GM23338 (cell line): ENCODE results near the gene SRSF7. TPM values are rescaled to one million over a fixed set of nuclear protein-coding genes. Genes with fewer than 3 reads are reported as not detected.

Experiments used
- ATAC-seq: fragments of 200-7000 bp; cut with Tn5 transposase; 3 replicates; pipeline ENCODE4 v1.9.1; 2020
- DNase-seq: peaks from one replicate; pipeline ENCODE4 v3.0.0-alpha.2; 2015; ENCODE audit warnings: low spot score
- H2AFZ ChIP-seq: fragments of 200-600 bp; sonication (generic); 2 replicates; pipeline ENCODE4 v1.8.0; 2016; ENCODE audit warnings: antibody characterized with exemption, mild to moderate bottlenecking, moderate library complexity
- H3F3A ChIP-seq: fragments of 200-600 bp; sonication (generic); replicated peaks from 2 replicates; pipeline ENCODE4 v1.8.0; 2017; ENCODE audit warnings: antibody characterized with exemption, mixed run types, low read depth
- H3K27ac ChIP-seq: fragments of 200-600 bp; sonication (generic); 2 replicates; pipeline ENCODE4 v1.6.1; 2016; ENCODE audit warnings: low read depth
- H3K27me3 ChIP-seq: fragments of 200-600 bp; sonication (generic); 2 replicates; pipeline ENCODE4 v1.8.0; 2016; ENCODE audit warnings: mild to moderate bottlenecking, mixed run types, moderate library complexity; ENCODE audit not compliant: insufficient read depth
- H3K36me3 ChIP-seq: fragments of 200-600 bp; sonication (generic); 2 replicates; pipeline ENCODE4 v1.8.0; 2016; ENCODE audit warnings: mild to moderate bottlenecking; ENCODE audit not compliant: insufficient read depth
- H3K4me1 ChIP-seq: fragments of 200-600 bp; sonication (generic); 2 replicates; pipeline ENCODE4 v1.8.0; 2016; ENCODE audit warnings: mild to moderate bottlenecking, moderate library complexity; ENCODE audit not compliant: insufficient read depth
- H3K4me2 ChIP-seq: fragments of 200-600 bp; sonication (generic); 2 replicates; pipeline ENCODE4 v1.7.1; 2017; ENCODE audit warnings: mixed run types
- H3K4me3 ChIP-seq: fragments of 200-600 bp; sonication (generic); 2 replicates; pipeline ENCODE4 v1.6.1; 2016; ENCODE audit warnings: mixed run types
- H3K79me2 ChIP-seq: fragments of 200-600 bp; sonication (generic); replicated peaks from 2 replicates; pipeline ENCODE4 v1.8.0; 2017; ENCODE audit warnings: mild to moderate bottlenecking; ENCODE audit not compliant: insufficient read depth
- H3K9me2 ChIP-seq: fragments of 200-600 bp; sonication (generic); 2 replicates; pipeline ENCODE4 v1.8.0; 2017; ENCODE audit not compliant: insufficient read depth
- H4K20me1 ChIP-seq: fragments of 200-600 bp; sonication (generic); replicated peaks from 2 replicates; pipeline ENCODE4 v1.8.0; 2017; ENCODE audit warnings: mild to moderate bottlenecking; ENCODE audit not compliant: insufficient read depth
- H3K27ac Mint-ChIP-seq: 2 replicates; pipeline ENCODE4 v1.8.0; 2020; ENCODE audit warnings: inconsistent platforms, mild to moderate bottlenecking, moderate library complexity, mixed read lengths
- H3K27me3 Mint-ChIP-seq: 3 replicates; pipeline ENCODE4 v1.8.0; 2022; ENCODE audit warnings: low read depth, mild to moderate bottlenecking, moderate library complexity, mixed read lengths, inconsistent platforms; ENCODE audit not compliant: insufficient read depth, poor library complexity
- H3K36me3 Mint-ChIP-seq: 3 replicates; pipeline ENCODE4 v1.8.0; 2021; ENCODE audit warnings: low read depth, mild to moderate bottlenecking, inconsistent platforms, moderate library complexity, mixed read lengths
- H3K4me1 Mint-ChIP-seq: 3 replicates; pipeline ENCODE4 v1.8.0; 2020; ENCODE audit warnings: mild to moderate bottlenecking, inconsistent platforms, mixed read lengths
- H3K4me3 Mint-ChIP-seq: 3 replicates; pipeline ENCODE4 v1.8.0; 2021; ENCODE audit warnings: moderate library complexity, mild to moderate bottlenecking, inconsistent platforms, mixed read lengths
- H3K9me3 Mint-ChIP-seq: 3 replicates; pipeline ENCODE4 v1.8.0; 2020; ENCODE audit warnings: moderate library complexity, mild to moderate bottlenecking, inconsistent platforms, mixed read lengths
- CREB1 ChIP-seq: fragments of 250-450 bp; sonication (Bioruptor Pico); IDR thresholded peaks from 2 replicates; pipeline ENCODE4 v1.5.0; 2020; ENCODE audit warnings: low read depth, mild to moderate bottlenecking, moderate library complexity
- CTCF ChIP-seq, 2 experiments: fragments of 200-600 bp in 1 of 2; sonication (generic) in 1 of 2; conservative IDR thresholded peaks; 2 replicates each; pipeline versions ENCODE4 v1.5.1 to v1.6.1; 2016 to 2017; ENCODE audit warnings: antibody characterized with exemption in 2 of 2, low read depth in 2 of 2, mild to moderate bottlenecking in 2 of 2, moderate library complexity in 1 of 2
- EZH2 ChIP-seq: fragments of 200-600 bp; sonication (generic); IDR thresholded peaks from one replicate; pipeline ENCODE4 v1.8.0; 2017; ENCODE audit warnings: antibody characterized with exemption, mild to moderate bottlenecking, low read depth; ENCODE audit not compliant: unreplicated experiment
- EZH2phosphoT487 ChIP-seq: fragments of 200-600 bp; sonication (generic); IDR thresholded peaks from one replicate; pipeline ENCODE4 v1.8.1; 2018; ENCODE audit warnings: antibody characterized with exemption; ENCODE audit not compliant: unreplicated experiment
- NANOG ChIP-seq: IDR thresholded peaks from 2 replicates; pipeline ENCODE4 v1.6.1; 2016; ENCODE audit warnings: antibody characterized with exemption, borderline replicate concordance
- POLR2AphosphoS5 ChIP-seq: IDR thresholded peaks from 2 replicates; pipeline ENCODE4 v1.6.1; 2016; ENCODE audit warnings: antibody characterized with exemption, low read depth
- ZNF114 ChIP-seq: fragments of 250-450 bp; sonication (Bioruptor Pico); IDR thresholded peaks from 2 replicates; pipeline ENCODE4 v1.5.0; 2020; ENCODE audit warnings: mild to moderate bottlenecking, moderate library complexity
- ZNF462 ChIP-seq: fragments of 250-450 bp; sonication (Bioruptor Pico); IDR thresholded peaks from 2 replicates; pipeline ENCODE4 v1.5.0; 2020; ENCODE audit warnings: mild to moderate bottlenecking, moderate library complexity
- polyA plus RNA-seq: library from polyadenylated mRNA; unstranded; fragments of >200 nt; fragmentation: Nextera tagmentation; extraction: Ambion mirVana; gene quantifications from 2 replicates; pipeline ENCODE4 v1.2.1, GENCODE V29; 2016
- total RNA-seq: library from RNA; depleted of rRNA; stranded (reverse); fragments of >200 nt; shearing (Covaris generic); gene quantifications from 2 replicates; pipeline ENCODE4 v1.2.3, GENCODE V29; 2014

The SRSF7 gene
- total and polyA plus RNA-seq, 2 experiments from 2014 or later, result 251 to 572 TPM

GRCh38 chr2:38720613-38721241 lies 30.4 kb downstream of the SRSF7 start (continued):
- no peak for TF ChIP-seq ZNF462 (CRISPR knock-in tag)
- TF ChIP-seq POLR2AphosphoS5, result no peak
- TF ChIP-seq ZNF114 (CRISPR knock-in tag), result no peak
- TF ChIP-seq CTCF (conservative IDR thresholded peaks at IDR 0.05; ENCODE audit: low read depth in 2 of 2), result no peak
- no peak for TF ChIP-seq EZH2phosphoT487
- no peak for TF ChIP-seq EZH2
- TF ChIP-seq NANOG, result no peak
- no peak for TF ChIP-seq CREB1 (CRISPR knock-in tag)

DNA sequence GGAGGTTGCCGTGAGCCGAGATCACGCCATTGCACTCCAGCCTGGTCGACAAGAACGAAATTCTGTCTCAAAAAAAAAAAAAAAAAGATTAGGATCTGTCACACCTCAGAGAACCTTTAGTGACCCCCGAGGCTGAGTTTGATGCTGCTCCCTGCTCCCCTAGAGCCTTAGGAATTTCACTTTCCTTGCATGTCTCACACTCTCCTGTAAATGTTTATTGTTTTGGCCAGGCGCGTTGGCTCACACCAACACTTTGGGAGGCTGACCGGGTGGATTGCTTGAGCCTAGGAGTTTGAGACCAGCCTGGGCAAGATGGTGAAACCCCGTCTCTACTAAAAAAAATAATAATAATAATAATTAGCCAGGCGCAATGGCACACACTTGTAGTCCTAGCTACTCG lies 31.5 kb downstream of the SRSF7 start:
- no peak overlapping the region for H2AFZ ChIP-seq
- no peaks in the 10 kb centered on the region for H3K9me2 ChIP-seq
- H3K36me3 ChIP-seq, result no peaks in the 10 kb centered on the region
- no peak overlapping the region for H3K4me3 ChIP-seq
- H3F3A ChIP-seq, result no peaks in the 10 kb centered on the region
- no peak overlapping the region for H3K27ac ChIP-seq
- no peak for DNase-seq
- H3K27me3 ChIP-seq, result no peaks in the 10 kb centered on the region
- Mint-ChIP-seq H3K36me3 (no peaks in the 10 kb centered on the region), H3K4me3 (no peak overlapping the region), H3K9me3 (no peaks in the 10 kb centered on the region), H3K4me1 (no peaks in the 10 kb centered on the region; the same call in 2 of the 3 replicates), H3K27me3 (peaks cover 5% of the 10 kb centered on the region), H3K27ac (no peak overlapping the region)
- H3K4me1 ChIP-seq, result no peaks in the 10 kb centered on the region
- H3K79me2 ChIP-seq, result no peaks in the 10 kb centered on the region
- H3K4me2 ChIP-seq, result no peak overlapping the region
- ATAC-seq, result no peak
- H4K20me1 ChIP-seq, result no peaks in the 10 kb centered on the region
- TF ChIP-seq EZH2phosphoT487 (no peak), ZNF462 (CRISPR knock-in tag) (no peak)
